Endothelial cell (in vitro differentiated cells): ENCODE measurements around the gene NAV2. TPM values are rescaled to one million over a fixed set of nuclear protein-coding genes. Genes with fewer than 3 reads are reported as not detected.

Experiments used
- DNase-seq: peaks from one replicate; pipeline ENCODE4 v3.0.0; 2021; ENCODE audit warnings: low spot score
- H3K27ac Mint-ChIP-seq: one replicate; pipeline ENCODE4 v1.8.0; 2021; ENCODE audit warnings: mixed read lengths, inconsistent platforms; ENCODE audit not compliant: unreplicated experiment
- H3K27me3 Mint-ChIP-seq: one replicate; pipeline ENCODE4 v1.8.0; 2021; ENCODE audit warnings: mild to moderate bottlenecking, moderate library complexity, mixed read lengths, inconsistent platforms; ENCODE audit not compliant: unreplicated experiment
- H3K36me3 Mint-ChIP-seq: one replicate; pipeline ENCODE4 v1.8.0; 2021; ENCODE audit warnings: mild to moderate bottlenecking, low read depth, mixed read lengths, inconsistent platforms; ENCODE audit not compliant: unreplicated experiment
- H3K4me1 Mint-ChIP-seq: one replicate; pipeline ENCODE4 v1.8.0; 2021; ENCODE audit warnings: mild to moderate bottlenecking, mixed read lengths, inconsistent platforms; ENCODE audit not compliant: unreplicated experiment
- H3K4me3 Mint-ChIP-seq: one replicate; pipeline ENCODE4 v1.8.0; 2021; ENCODE audit warnings: mild to moderate bottlenecking, mixed read lengths, inconsistent platforms; ENCODE audit not compliant: unreplicated experiment
- H3K9me3 Mint-ChIP-seq: one replicate; pipeline ENCODE4 v1.8.0; 2021; ENCODE audit warnings: mixed read lengths, inconsistent platforms; ENCODE audit not compliant: unreplicated experiment
- total RNA-seq: library from RNA; stranded (reverse); fragmentation: NEBNext Ultra II Directional; extraction: Animal tissue kit (Norgen Biotek cat#: 25700); gene quantifications from one replicate; pipeline ENCODE4 v1.2.1, GENCODE V29; 2021; ENCODE audit not compliant: unreplicated experiment
- TF ChIP-seq, protein P1 (sequence below): fragments of 200-600 bp; sonication (generic); IDR thresholded peaks from one replicate; pipeline ENCODE4 v1.5.0; 2021; ENCODE audit warnings: antibody characterized with exemption; ENCODE audit not compliant: unreplicated experiment

The NAV2 gene
- total RNA-seq, 1 donor from 2014 or later: 15.6 TPM

- Mint-ChIP-seq H3K4me3 (no peak overlapping the region), H3K9me3 (no peaks in the 10 kb centered on the region), H3K36me3 (no peaks in the 10 kb centered on the region)
These were observed 8.5 kb downstream of the NAV2 start for GRCh38 chr11:19721176-19721575.

GRCh38 chr11:19722702-19723101 lies 10.1 kb downstream of the NAV2 start:
- H3K27ac Mint-ChIP-seq: no peak overlapping the region

More at GRCh38 chr11:19721176-19721575, 8.5 kb downstream of the NAV2 start:
- DNase-seq: no peak
- Mint-ChIP-seq H3K27ac (no peak overlapping the region), H3K27me3 (peaks cover 5% of the 10 kb centered on the region), H3K4me1 (no peaks in the 10 kb centered on the region)
- TF ChIP-seq, protein P1, sequence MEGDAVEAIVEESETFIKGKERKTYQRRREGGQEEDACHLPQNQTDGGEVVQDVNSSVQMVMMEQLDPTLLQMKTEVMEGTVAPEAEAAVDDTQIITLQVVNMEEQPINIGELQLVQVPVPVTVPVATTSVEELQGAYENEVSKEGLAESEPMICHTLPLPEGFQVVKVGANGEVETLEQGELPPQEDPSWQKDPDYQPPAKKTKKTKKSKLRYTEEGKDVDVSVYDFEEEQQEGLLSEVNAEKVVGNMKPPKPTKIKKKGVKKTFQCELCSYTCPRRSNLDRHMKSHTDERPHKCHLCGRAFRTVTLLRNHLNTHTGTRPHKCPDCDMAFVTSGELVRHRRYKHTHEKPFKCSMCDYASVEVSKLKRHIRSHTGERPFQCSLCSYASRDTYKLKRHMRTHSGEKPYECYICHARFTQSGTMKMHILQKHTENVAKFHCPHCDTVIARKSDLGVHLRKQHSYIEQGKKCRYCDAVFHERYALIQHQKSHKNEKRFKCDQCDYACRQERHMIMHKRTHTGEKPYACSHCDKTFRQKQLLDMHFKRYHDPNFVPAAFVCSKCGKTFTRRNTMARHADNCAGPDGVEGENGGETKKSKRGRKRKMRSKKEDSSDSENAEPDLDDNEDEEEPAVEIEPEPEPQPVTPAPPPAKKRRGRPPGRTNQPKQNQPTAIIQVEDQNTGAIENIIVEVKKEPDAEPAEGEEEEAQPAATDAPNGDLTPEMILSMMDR: no peak

GRCh38 chr11:19723572-19724342 lies 11.1 kb downstream of the NAV2 start:
- TF ChIP-seq, protein P1: no peak
- H3K27ac Mint-ChIP-seq: no peak overlapping the region
- peaks cover 7% of the 10 kb centered on the region for H3K27me3 Mint-ChIP-seq
- H3K9me3 Mint-ChIP-seq: no peaks in the 10 kb centered on the region
- H3K4me3 Mint-ChIP-seq: no peak overlapping the region
- no peaks in the 10 kb centered on the region for H3K4me1 Mint-ChIP-seq
- no peak for DNase-seq
- H3K36me3 Mint-ChIP-seq: no peaks in the 10 kb centered on the region

More at GRCh38 chr11:19722702-19723101, 10.1 kb downstream of the NAV2 start:
- Mint-ChIP-seq H3K27me3 (peaks cover 5% of the 10 kb centered on the region), H3K4me3 (no peak overlapping the region), H3K36me3 (no peaks in the 10 kb centered on the region), H3K4me1 (no peaks in the 10 kb centered on the region), H3K9me3 (no peaks in the 10 kb centered on the region)
- DNase-seq: no peak
- TF ChIP-seq, protein P1: no peak

DNA sequence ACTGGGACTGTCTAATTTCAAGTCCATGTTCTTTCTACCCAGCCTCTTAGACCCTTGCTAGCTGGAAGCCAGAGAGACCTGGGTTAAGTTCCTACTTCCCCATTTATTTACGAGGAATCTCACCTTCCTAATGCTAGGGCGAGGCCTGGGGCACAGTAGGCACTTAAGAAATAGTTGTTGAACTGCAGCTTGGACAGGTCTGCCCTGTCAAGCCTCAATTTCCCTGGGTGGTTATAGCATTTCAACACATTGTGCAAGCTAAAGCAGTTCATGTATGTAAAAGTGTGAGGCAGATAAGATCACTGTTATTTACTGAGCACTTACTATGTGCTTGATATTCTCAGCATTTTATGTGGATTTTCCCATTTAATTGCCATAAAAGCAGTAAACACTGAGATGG lies 12.1 kb downstream of the NAV2 start:
- no peak overlapping the region for H3K4me3 Mint-ChIP-seq
- no peaks in the 10 kb centered on the region for H3K36me3 Mint-ChIP-seq
- TF ChIP-seq, protein P1: no peak
- no peaks in the 10 kb centered on the region for H3K4me1 Mint-ChIP-seq
- no peak for DNase-seq
- H3K27me3 Mint-ChIP-seq: peaks cover 9% of the 10 kb centered on the region
- H3K27ac Mint-ChIP-seq: no peak overlapping the region
- no peaks in the 10 kb centered on the region for H3K9me3 Mint-ChIP-seq

- no peak overlapping the region for H3K4me3 Mint-ChIP-seq
- no peaks in the 10 kb centered on the region for H3K4me1 Mint-ChIP-seq
- peaks cover 9% of the 10 kb centered on the region for H3K27me3 Mint-ChIP-seq
- no peak overlapping the region for H3K27ac Mint-ChIP-seq
- DNase-seq: no peak
- H3K9me3 Mint-ChIP-seq: no peaks in the 10 kb centered on the region
- TF ChIP-seq, protein P1: no peak
- H3K36me3 Mint-ChIP-seq: no peaks in the 10 kb centered on the region
These were observed 12.9 kb downstream of the NAV2 start for GRCh38 chr11:19725379-19726079.
